Smooth muscle cell (in vitro differentiated cells): ENCODE results near the gene PPP1R14B. TPM values are rescaled to one million over a fixed set of nuclear protein-coding genes. Genes with fewer than 3 reads are reported as not detected.

ENCODE experiments used
- DNase-seq: peaks from one replicate; lab custom pipeline; 2025; ENCODE audit not compliant: unreplicated experiment; lab: John Stamatoyannopoulos, UW
- H2AFZ ChIP-seq: fragments of 200-600 bp; sonication (generic); 2 replicates; pipeline ENCODE4 v1.6.0; 2016; ENCODE audit warnings: antibody characterized with exemption, low read depth, mild to moderate bottlenecking
- H3F3A ChIP-seq: fragments of 200-600 bp; sonication (generic); 2 replicates; pipeline ENCODE4 v1.6.0; 2017; ENCODE audit warnings: antibody characterized with exemption, low read depth
- H3K27ac ChIP-seq: fragments of 200-600 bp; sonication (generic); 2 replicates; pipeline ENCODE4 v1.5.1; 2016; ENCODE audit warnings: low read depth, mild to moderate bottlenecking
- H3K27me3 ChIP-seq: fragments of 200-600 bp; sonication (generic); 2 replicates; pipeline ENCODE4 v1.6.1; 2016; ENCODE audit warnings: low read depth, mild to moderate bottlenecking
- H3K36me3 ChIP-seq: fragments of 200-600 bp; sonication (generic); 2 replicates; pipeline ENCODE4 v1.5.1; 2016; ENCODE audit warnings: low read depth
- H3K4me1 ChIP-seq: fragments of 200-600 bp; sonication (generic); 2 replicates; pipeline ENCODE4 v1.5.1; 2016; ENCODE audit warnings: low read depth
- H3K4me2 ChIP-seq: fragments of 200-600 bp; sonication (generic); 2 replicates; pipeline ENCODE4 v1.6.0; 2016; ENCODE audit warnings: mild to moderate bottlenecking
- H3K4me3 ChIP-seq: fragments of 200-600 bp; sonication (generic); 2 replicates; pipeline ENCODE4 v1.5.1; 2016; ENCODE audit warnings: mild to moderate bottlenecking
- H3K79me2 ChIP-seq: fragments of 200-600 bp; sonication (generic); 2 replicates; pipeline ENCODE4 v1.6.0; 2016; ENCODE audit warnings: low read depth, mild to moderate bottlenecking
- H3K9ac ChIP-seq: fragments of 200-600 bp; sonication (generic); 2 replicates; pipeline ENCODE4 v1.6.0; 2016; ENCODE audit warnings: low read depth
- H3K9me3 ChIP-seq: fragments of 200-600 bp; sonication (generic); replicated peaks from 2 replicates; pipeline ENCODE4 v1.5.1; 2016; ENCODE audit warnings: low read depth
- H4K20me1 ChIP-seq: fragments of 200-600 bp; sonication (generic); 2 replicates; pipeline ENCODE4 v1.6.0; 2016; ENCODE audit warnings: low read depth
- WGBS: methylation state at CpG from one replicate; pipeline ENCODE4 v1.1.7; 2016; ENCODE audit warnings: low lambda C conversion rate; 5-methylcytosine and 5-hydroxymethylcytosine counted together
- polyA plus RNA-seq: library from polyadenylated mRNA; unstranded; fragments of >200 nt; fragmentation: Nextera tagmentation; extraction: Ambion mirVana; gene quantifications from 2 replicates; pipeline ENCODE4 v1.2.1, GENCODE V29; 2016
- total RNA-seq: library from RNA; depleted of rRNA; stranded (reverse); fragments of >200 nt; gene quantifications from 2 replicates; pipeline ENCODE4 v1.2.3, GENCODE V29; 2014
- TF ChIP-seq, protein P1 (sequence below): fragments of 200-600 bp; sonication (generic); IDR thresholded peaks from 2 replicates; pipeline ENCODE4 v1.5.1; 2017; ENCODE audit warnings: borderline replicate concordance, mild to moderate bottlenecking, antibody characterized with exemption; ENCODE audit not compliant: insufficient read depth, poor library complexity, severe bottlenecking

The PPP1R14B gene
- total and polyA plus RNA-seq, 2 experiments from 2014 or later = 242 to 530 TPM

DNA sequence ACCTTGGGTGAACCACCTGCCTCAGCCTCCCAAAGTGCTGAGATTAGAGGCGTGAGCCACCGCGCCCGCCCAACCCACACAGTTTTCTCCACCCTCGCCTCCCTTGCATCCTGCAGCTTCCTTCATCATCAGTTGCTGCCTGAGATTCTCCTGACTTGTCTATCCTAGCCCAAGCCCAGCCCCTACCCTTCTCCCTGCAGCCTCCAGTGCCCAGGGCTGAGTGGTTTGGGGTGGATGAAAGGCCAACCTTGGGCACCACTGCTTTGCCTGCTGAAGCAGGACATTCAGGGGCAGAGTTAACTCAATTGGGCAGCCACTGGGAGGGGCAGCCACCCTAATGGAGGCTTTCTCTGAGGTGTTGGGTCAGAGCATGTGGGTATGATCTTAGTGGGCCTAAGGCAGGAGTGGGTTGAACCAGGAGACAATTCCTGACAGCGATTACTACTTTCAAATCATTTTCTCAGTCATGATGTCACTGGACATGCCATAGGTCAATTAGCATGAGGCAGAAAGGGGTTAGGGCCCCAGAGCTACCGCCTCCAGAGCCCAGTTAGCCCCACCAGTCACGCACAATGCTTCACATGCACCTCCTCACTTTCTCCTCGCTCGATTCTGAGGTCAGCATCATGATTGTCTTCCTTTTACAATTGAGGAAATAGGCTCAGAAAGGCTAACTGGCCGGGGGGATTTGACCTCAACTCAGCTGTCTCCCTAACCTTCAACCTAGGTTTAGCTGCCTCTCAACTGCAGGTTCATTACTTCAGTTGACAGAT lies 6.9 kb downstream of the PPP1R14B start:
- Histone ChIP-seq H3K36me3 (no peaks in the 10 kb centered on the region), H3K4me3 (peak overlapping the region; percentile 89), H3K27ac (peak overlapping the region; percentile 93), H3K9ac (peak overlapping the region; percentile 90), H3F3A (peaks cover 17% of the 10 kb centered on the region), H3K79me2 (peaks cover 3% of the 10 kb centered on the region), H3K4me1 (peaks cover 10% of the 10 kb centered on the region), H3K27me3 (no peaks in the 10 kb centered on the region), H4K20me1 (peaks cover 26% of the 10 kb centered on the region), H3K4me2 (peak overlapping the region; percentile 83), H2AFZ (no peak overlapping the region), H3K9me3 (no peaks in the 10 kb centered on the region)
- 85% methylated on average over 9 of the region's 11 CpGs for WGBS
- TF ChIP-seq, protein P1, sequence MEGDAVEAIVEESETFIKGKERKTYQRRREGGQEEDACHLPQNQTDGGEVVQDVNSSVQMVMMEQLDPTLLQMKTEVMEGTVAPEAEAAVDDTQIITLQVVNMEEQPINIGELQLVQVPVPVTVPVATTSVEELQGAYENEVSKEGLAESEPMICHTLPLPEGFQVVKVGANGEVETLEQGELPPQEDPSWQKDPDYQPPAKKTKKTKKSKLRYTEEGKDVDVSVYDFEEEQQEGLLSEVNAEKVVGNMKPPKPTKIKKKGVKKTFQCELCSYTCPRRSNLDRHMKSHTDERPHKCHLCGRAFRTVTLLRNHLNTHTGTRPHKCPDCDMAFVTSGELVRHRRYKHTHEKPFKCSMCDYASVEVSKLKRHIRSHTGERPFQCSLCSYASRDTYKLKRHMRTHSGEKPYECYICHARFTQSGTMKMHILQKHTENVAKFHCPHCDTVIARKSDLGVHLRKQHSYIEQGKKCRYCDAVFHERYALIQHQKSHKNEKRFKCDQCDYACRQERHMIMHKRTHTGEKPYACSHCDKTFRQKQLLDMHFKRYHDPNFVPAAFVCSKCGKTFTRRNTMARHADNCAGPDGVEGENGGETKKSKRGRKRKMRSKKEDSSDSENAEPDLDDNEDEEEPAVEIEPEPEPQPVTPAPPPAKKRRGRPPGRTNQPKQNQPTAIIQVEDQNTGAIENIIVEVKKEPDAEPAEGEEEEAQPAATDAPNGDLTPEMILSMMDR = no peak
- DNase-seq = no peak

- 98% methylated on average over 5 of the region's 5 CpGs for WGBS
Measured at GRCh38 chr11:64238999-64239398, 7.7 kb downstream of the PPP1R14B start.

DNA sequence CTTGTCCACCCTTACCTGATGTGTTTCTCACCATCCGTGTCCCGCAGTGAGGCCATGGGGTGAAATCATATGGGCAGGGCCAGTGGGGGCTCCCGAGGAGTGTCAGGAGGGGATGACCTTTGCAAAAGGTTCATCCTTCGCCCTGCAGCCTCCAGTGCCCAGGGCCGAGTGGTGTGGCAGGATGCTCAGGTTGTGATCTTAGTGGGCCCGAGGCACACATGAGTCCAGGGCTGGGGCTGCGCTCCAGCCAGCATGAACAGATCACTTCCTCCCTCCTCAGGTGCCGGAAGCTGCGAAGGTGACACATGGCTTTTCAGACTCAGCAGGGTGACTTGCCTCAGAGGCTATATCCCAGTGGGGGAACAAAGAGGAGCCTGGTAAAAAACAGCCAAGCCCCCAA lies 8.7 kb downstream of the PPP1R14B start:
- Histone ChIP-seq H3K36me3 (no peaks in the 10 kb centered on the region), H2AFZ (no peak overlapping the region), H3K4me2 (no peak overlapping the region), H3K4me1 (peaks cover 10% of the 10 kb centered on the region), H3K79me2 (peaks cover 3% of the 10 kb centered on the region), H3F3A (peaks cover 13% of the 10 kb centered on the region), H3K27me3 (no peaks in the 10 kb centered on the region), H3K9ac (no peak overlapping the region), H3K9me3 (no peaks in the 10 kb centered on the region), H3K27ac (no peak overlapping the region), H3K4me3 (no peak overlapping the region), H4K20me1 (peaks cover 16% of the 10 kb centered on the region)
- TF ChIP-seq, protein P1 = no peak
- 98% methylated on average over 9 of the region's 9 CpGs for WGBS
- DNase-seq = no peak

More at GRCh38 chr11:64238999-64239398, 7.7 kb downstream of the PPP1R14B start:
- H3K9me3 ChIP-seq = no peaks in the 10 kb centered on the region
- H3F3A ChIP-seq = peaks cover 17% of the 10 kb centered on the region
- H3K27ac ChIP-seq = peak overlapping the region; percentile 93
- H3K4me1 ChIP-seq = peaks cover 10% of the 10 kb centered on the region
- no peak overlapping the region for H3K9ac ChIP-seq
- no peak overlapping the region for H3K4me2 ChIP-seq
- TF ChIP-seq, protein P1 = no peak
- H2AFZ ChIP-seq = no peak overlapping the region
- peaks cover 25% of the 10 kb centered on the region for H4K20me1 ChIP-seq
- peaks cover 3% of the 10 kb centered on the region for H3K79me2 ChIP-seq
- no peaks in the 10 kb centered on the region for H3K36me3 ChIP-seq
- DNase-seq = no peak
- H3K4me3 ChIP-seq = no peak overlapping the region
- no peaks in the 10 kb centered on the region for H3K27me3 ChIP-seq
